ENCODE measurements around the gene MIEF2.
"Not testable (repeated sequence)": the region's sequence is repeated elsewhere in the genome, so short reads cannot be mapped to it uniquely, and the experiment has no call there.

Gene MIEF2

GRCh38 chr17:18291718-18292540 lies 31.5 kb downstream of the MIEF2 start:
- DNase-seq (no peak), ATAC-seq (no peak)

DNA sequence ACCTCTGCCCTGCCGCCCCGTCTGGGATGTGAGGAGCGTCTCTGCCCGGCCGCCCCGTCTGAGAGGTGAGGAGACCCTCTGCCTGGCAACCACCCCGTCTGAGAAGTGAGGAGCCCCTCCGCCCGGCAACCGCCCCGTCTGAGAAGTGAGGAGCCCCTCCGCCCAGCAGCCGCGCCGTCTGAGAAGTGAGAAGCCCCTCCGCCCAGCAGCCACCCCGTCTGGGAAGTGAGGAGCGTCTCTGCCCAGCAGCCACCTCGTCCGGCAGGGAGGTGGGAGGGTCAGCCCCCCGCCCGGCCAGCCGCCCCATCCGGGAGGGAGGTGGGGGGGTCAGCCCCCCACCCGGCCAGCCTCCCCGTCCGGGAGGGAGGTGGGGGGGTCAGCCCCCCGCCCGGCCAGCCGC lies 37.6 kb downstream of the MIEF2 start:
- not testable (repeated sequence) for DNase-seq, ATAC-seq

DNA sequence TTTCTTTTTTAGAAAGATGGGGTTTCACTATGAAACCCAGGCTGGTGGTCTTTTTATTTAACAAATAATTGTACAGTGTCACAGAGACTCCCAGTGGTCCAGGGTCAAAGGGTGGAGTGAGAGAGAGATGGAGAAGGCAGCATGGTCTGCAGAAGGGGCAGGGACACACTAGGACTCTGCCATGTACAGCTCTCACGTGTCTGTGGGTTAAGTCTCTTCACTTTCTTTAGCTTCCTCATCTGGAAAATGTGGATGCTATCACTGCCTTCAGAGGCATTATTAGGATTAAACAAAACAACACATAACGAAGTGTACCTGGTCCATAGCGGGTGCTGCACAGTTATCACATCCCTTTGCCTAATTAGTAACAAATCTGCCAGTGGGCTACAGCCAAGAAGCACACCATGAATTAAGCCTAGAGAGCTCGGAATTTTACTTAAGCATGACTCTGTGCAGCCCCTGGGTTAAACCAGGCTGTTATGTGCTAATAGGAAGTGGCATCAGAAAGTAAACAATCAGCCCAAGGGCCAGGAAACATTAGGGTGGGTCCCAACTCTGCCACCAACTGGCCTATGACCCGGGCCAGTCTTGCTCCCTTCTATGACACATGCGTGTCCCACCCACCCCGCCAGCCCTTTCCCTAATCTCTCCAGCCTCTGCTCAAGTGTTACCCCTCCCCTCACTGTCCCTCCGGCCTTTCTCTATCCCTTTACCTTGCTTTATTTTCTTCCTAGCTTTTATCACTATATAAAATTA lies 40.4 kb downstream of the MIEF2 start:
- no peak for DNase-seq
- no peak for ATAC-seq

- not testable (repeated sequence) for ATAC-seq, DNase-seq
These were observed 42.7 kb downstream of the MIEF2 start for GRCh38 chr17:18303206-18303605.

GRCh38 chr17:18309202-18309601 lies 48.7 kb downstream of the MIEF2 start:
- ATAC-seq, result no peak
- no peak for DNase-seq

GRCh38 chr17:18314059-18314730 lies 53.7 kb downstream of the MIEF2 start:
- peak; percentile 10 for ATAC-seq
- peak; percentile 19 for DNase-seq

DNA sequence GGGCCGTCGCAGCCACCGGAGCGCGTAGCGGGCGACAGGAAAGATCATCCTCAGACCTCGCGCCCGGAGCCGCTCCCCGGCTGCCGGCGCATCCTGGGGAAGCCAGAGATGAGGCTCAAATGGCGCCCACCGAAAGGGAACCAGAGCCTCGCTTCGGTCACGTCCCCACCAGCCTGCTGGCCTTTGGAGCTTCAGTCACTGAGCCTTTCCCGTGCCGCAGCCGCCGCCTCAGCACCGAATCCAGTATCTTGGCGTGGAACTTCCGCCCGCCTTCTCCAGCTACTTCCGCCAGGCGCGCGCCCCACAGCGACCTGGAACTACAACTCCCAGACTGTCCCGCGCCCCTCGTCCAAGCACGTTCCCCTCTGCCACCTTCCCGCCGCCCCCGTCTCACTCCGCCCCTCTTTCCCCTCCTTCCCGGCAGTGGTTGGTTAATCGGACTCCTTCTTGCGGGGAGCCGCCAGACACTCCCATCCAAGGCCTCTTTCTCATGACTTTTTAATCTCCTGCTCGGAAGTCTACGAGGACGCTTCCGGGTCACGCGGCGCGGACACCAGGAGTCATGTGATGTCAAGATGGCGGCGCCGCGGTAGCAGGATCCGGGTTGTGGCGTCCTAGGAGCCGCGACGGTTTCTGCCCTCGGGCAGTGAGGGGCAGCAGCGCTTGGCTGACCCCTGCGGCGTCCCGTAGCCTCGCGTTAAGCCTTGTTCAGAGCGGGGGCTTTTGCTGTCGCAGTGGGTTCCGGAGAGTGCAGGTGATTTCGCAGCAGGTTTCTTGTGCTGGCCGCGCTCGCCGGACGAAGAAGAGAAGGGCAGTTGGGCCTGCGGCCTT lies 54.5 kb downstream of the MIEF2 start, which contains the start of the genes SMCR8 and TOP3A:
TSS of gene SMCR8 (plus strand) at position 563 of the 831 bp plus-strand sequence. CDS start 497 bp downstream, outside the sequence.
TSS of gene TOP3A (minus strand) at position 264 of the 831 bp plus-strand sequence. CDS start at position 48, 216 bp downstream.
- DNase-seq (peak; percentile 97), ATAC-seq (peak; percentile 97)

DNA sequence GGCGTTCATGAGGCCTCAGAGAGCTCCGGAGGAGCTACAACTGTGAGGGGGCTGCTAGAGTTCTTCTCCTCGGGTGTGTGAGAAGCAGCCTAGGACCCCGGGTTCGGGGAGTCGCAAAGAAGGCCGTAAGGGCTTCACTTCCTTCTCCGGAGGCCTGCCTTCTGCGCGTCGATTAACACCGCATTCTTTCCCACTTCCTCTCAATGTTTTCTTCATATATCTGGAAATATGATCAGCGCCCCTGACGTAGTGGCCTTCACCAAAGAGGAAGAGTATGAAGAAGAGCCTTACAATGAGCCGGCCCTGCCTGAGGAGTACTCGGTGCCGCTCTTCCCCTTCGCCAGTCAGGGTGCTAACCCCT lies 55.1 kb downstream of the MIEF2 start:
- DNase-seq, result no peak
- ATAC-seq, result no peak

- ATAC-seq (no peak), DNase-seq (no peak)
These were observed 55.5 kb downstream of the MIEF2 start for GRCh38 chr17:18315961-18316360.
